Brain pericyte (primary cell): ENCODE results near the gene FAM229B.
"Not testable (repeated sequence)": the region's sequence is repeated elsewhere in the genome, so short reads cannot be mapped to it uniquely, and the experiment has no call there.

ENCODE experiments used
- DNase-seq: peaks from one replicate; pipeline ENCODE4 v3.0.0-alpha.2; 2012; ENCODE audit warnings: low read depth, low spot score

The FAM229B gene

GRCh38 chr6:112062966-112063365 is 24.4 kb upstream of the FAM229B start:
- no peak for DNase-seq

- no peak for DNase-seq
Measured at GRCh38 chr6:112065426-112065986, 21.9 kb upstream of the FAM229B start.

GRCh38 chr6:112066606-112067005 is 20.8 kb upstream of the FAM229B start:
- no peak for DNase-seq

- no peak for DNase-seq
Measured at GRCh38 chr6:112081569-112081968, 5.8 kb upstream of the FAM229B start.

- no peak for DNase-seq
Measured at GRCh38 chr6:112085286-112086065, 1.9 kb upstream of the FAM229B start.

- peak; percentile 30 for DNase-seq
Measured at GRCh38 chr6:112086744-112087135, 651 bp upstream of the FAM229B start.

GRCh38 chr6:112087916-112088315 is 525 bp downstream of the FAM229B start:
- no peak for DNase-seq

- DNase-seq = no peak
Measured at GRCh38 chr6:112096901-112097300, 9.5 kb downstream of the FAM229B start.

- no peak for DNase-seq
Measured at GRCh38 chr6:112100561-112100960, 13.2 kb downstream of the FAM229B start.

GRCh38 chr6:112106026-112106425 is 18.6 kb downstream of the FAM229B start:
- DNase-seq = not testable (repeated sequence)

- no peak for DNase-seq
Measured at GRCh38 chr6:112106562-112106961, 19.2 kb downstream of the FAM229B start.

- no peak for DNase-seq
Measured at GRCh38 chr6:112109262-112109661, 21.9 kb downstream of the FAM229B start.

- no peak for DNase-seq
Measured at GRCh38 chr6:112113431-112113830, 26.0 kb downstream of the FAM229B start.

- DNase-seq = peak; percentile 11
Measured at GRCh38 chr6:112113918-112114317, 26.5 kb downstream of the FAM229B start.

- DNase-seq = no peak
Measured at GRCh38 chr6:112114577-112115223, 27.3 kb downstream of the FAM229B start.

- no peak for DNase-seq
Measured at GRCh38 chr6:112116221-112116620, 28.8 kb downstream of the FAM229B start.

- DNase-seq = no peak
Measured at GRCh38 chr6:112117554-112117953, 30.2 kb downstream of the FAM229B start.

GRCh38 chr6:112118034-112118433 is 30.6 kb downstream of the FAM229B start:
- no peak for DNase-seq

- no peak for DNase-seq
Measured at GRCh38 chr6:112122756-112123155, 35.4 kb downstream of the FAM229B start.

GRCh38 chr6:112123982-112124381 is 36.6 kb downstream of the FAM229B start:
- no peak for DNase-seq

GRCh38 chr6:112128208-112128607 is 40.8 kb downstream of the FAM229B start:
- no peak for DNase-seq

- no peak for DNase-seq
Measured at GRCh38 chr6:112130878-112131277, 43.5 kb downstream of the FAM229B start.

- DNase-seq = no peak
Measured at GRCh38 chr6:112139052-112139451, 51.7 kb downstream of the FAM229B start.
